Activated CD8-positive, alpha-beta T cell treated with anti-CD3 and anti-CD28 coated beads, Interleukin-2, amount 10 ng/mL, durations not matched to agents 7 days and 5 days (primary cell): Measurements from ENCODE around the gene ADCY9. TPM values are rescaled to one million over a fixed set of nuclear protein-coding genes. Genes with fewer than 3 reads are reported as not detected.
"Not testable (repeated sequence)": the region's sequence is repeated elsewhere in the genome, so short reads cannot be mapped to it uniquely, and the experiment has no call there.

Source experiments
- ATAC-seq: fragments of 150-1000 bp; cut with Tn5 transposase; one replicate; pipeline ENCODE4 v1.10.0; 2021; ENCODE audit warnings: moderate library complexity
- CTCF ChIA-PET: fragments of 350-600 bp; sonication (Branson Sonifier 250); formaldehyde crosslinking; loops from one replicate; lab custom pipeline; 2021; ENCODE audit warnings: antibody characterized with exemption; lab: Charles Lee
- POLR2A ChIA-PET: fragments of 350-600 bp; sonication (Branson Sonifier 250); formaldehyde crosslinking; loops from one replicate; lab custom pipeline; 2021; ENCODE audit warnings: antibody characterized with exemption; lab: Charles Lee
- DNase-seq: peaks from one replicate; pipeline ENCODE4 v3.0.0-alpha.2; 2020
- H3K27ac Mint-ChIP-seq: one replicate; pipeline ENCODE4 v1.8.0; 2021; ENCODE audit warnings: mild to moderate bottlenecking, mixed read lengths
- H3K27me3 Mint-ChIP-seq: one replicate; pipeline ENCODE4 v1.8.0; 2021; ENCODE audit warnings: low read depth, mixed read lengths
- H3K36me3 Mint-ChIP-seq: one replicate; pipeline ENCODE4 v1.8.0; 2021; ENCODE audit warnings: low read depth, mixed read lengths
- H3K4me1 Mint-ChIP-seq: one replicate; pipeline ENCODE4 v1.8.0; 2021; ENCODE audit warnings: low read depth, mixed read lengths
- H3K4me3 Mint-ChIP-seq: one replicate; pipeline ENCODE4 v1.8.0; 2021; ENCODE audit warnings: mild to moderate bottlenecking, mixed read lengths
- H3K9me3 Mint-ChIP-seq: one replicate; pipeline ENCODE4 v1.8.0; 2022; ENCODE audit warnings: mixed read lengths; ENCODE audit not compliant: insufficient read depth
- total RNA-seq, 2 experiments: library from RNA; stranded (reverse); gene quantifications; one replicate each; pipeline ENCODE4 v1.2.3, GENCODE V29; 2021

ADCY9 gene
- total RNA-seq, 2 experiments from 2014 or later: 6.2 to 6.3 TPM

DNA sequence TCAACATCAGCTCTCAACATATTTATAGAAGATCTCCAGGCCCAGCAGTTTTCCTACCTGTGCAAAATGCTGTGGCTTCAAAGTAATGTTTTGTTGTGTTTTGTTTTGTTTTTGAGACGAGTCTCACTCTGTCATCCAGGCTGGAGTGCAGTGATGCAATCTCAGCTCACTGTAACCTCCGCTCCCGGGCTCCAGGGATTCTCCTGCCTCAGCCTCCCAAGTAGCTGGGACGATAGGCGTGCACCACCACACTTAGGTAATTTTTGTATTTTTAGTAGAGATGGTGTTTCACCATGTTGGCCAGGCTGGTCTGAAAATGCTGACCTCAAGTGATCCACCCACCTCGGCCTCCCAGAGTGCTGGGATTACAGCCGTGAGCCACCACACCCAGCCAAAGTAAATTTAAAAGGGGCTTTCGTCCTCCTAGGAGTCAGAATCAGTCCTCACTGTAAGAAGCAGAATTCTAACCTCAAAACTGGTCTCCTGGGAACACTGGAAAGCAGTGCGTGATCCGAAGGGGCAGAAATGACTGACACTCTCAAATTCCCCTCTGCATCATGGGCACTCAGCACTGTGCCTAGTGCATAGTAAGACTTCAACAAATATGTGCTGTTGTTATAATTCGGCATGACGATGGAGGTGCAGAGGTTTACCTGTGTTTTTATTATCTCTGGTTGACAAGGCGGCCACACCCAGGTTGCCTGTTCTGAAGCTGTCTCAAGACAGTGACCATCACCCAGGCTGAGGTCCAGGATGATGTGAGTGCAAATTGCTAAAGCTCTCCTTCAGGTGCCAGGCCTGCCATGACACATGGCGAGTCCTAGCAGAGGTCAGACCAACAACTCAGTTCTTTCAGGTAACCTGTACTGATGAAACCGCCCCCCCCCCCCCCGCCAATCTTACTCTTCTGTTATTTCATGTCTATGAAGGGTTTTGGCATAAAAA, 59.8 kb downstream of the ADCY9 start:
- ATAC-seq (no peak), DNase-seq (no peak)
- Mint-ChIP-seq H3K36me3 (peaks cover 19% of the 10 kb centered on the region), H3K9me3 (peaks cover 25% of the 10 kb centered on the region), H3K27ac (no peak overlapping the region), H3K4me1 (peaks cover 34% of the 10 kb centered on the region), H3K27me3 (no peaks in the 10 kb centered on the region), H3K4me3 (no peak overlapping the region)
- CTCF ChIA-PET: no interaction called here
- POLR2A ChIA-PET: no interaction called here

GRCh38 chr16:4055748-4056147, 60.5 kb downstream of the ADCY9 start:
- Mint-ChIP-seq H3K27me3 (no peaks in the 10 kb centered on the region), H3K4me3 (no peak overlapping the region), H3K4me1 (peaks cover 31% of the 10 kb centered on the region), H3K9me3 (peaks cover 18% of the 10 kb centered on the region), H3K27ac (no peak overlapping the region), H3K36me3 (peaks cover 12% of the 10 kb centered on the region)
- CTCF ChIA-PET: no interaction called here
- DNase-seq: no peak
- POLR2A ChIA-PET: no interaction called here
- no peak for ATAC-seq

DNA sequence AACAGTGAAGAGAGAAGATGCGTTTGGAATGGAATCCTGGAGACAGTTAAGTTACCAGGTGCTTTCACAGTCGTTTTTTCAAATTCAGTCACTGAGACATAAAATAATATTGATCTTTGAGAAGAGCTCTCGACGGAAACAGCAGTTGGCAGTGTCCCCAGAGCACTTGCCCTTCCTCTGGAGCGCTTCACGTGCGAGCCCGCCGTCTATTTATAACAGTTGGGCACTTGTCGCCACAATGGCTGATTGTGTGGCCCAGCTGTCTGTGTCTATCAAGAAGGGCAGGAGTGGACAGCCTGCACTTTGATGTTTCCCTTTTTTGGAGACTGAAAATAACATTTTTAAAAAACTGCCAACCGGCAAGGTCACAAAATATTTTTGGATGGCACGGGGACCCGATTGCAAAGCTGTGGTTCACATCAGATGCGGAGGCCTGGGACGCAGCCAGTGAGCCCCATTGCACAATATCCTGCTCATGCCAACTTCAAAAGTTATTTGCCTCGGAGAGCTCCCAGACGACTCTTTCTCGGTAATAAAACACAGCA, 62.9 kb downstream of the ADCY9 start:
- no peak for ATAC-seq

GRCh38 chr16:4052801-4053293, 63.4 kb downstream of the ADCY9 start:
- no peaks in the 10 kb centered on the region for H3K27me3 Mint-ChIP-seq
- CTCF ChIA-PET: no interaction called here
- no peak for ATAC-seq

More for the DNA sequence above, 62.9 kb downstream of the ADCY9 start:
- Mint-ChIP-seq H3K27me3 (no peaks in the 10 kb centered on the region), H3K9me3 (no peaks in the 10 kb centered on the region), H3K27ac (no peak overlapping the region), H3K4me3 (no peak overlapping the region), H3K4me1 (peaks cover 13% of the 10 kb centered on the region), H3K36me3 (no peaks in the 10 kb centered on the region)
- no peak for DNase-seq
- ChIA-PET CTCF (no interaction called here), POLR2A (no interaction called here)

GRCh38 chr16:4052096-4052495, 64.1 kb downstream of the ADCY9 start:
- no peaks in the 10 kb centered on the region for H3K9me3 Mint-ChIP-seq
- H3K27ac Mint-ChIP-seq: no peak overlapping the region
- H3K27me3 Mint-ChIP-seq: no peaks in the 10 kb centered on the region
- ATAC-seq: no peak
- POLR2A ChIA-PET: no interaction called here
- H3K4me3 Mint-ChIP-seq: no peak overlapping the region
- no peak for DNase-seq
- CTCF ChIA-PET: no interaction called here
- H3K4me1 Mint-ChIP-seq: peaks cover 13% of the 10 kb centered on the region
- no peaks in the 10 kb centered on the region for H3K36me3 Mint-ChIP-seq

More at GRCh38 chr16:4052801-4053293, 63.4 kb downstream of the ADCY9 start:
- H3K4me3 Mint-ChIP-seq: no peak overlapping the region
- H3K27ac Mint-ChIP-seq: no peak overlapping the region
- peaks cover 13% of the 10 kb centered on the region for H3K4me1 Mint-ChIP-seq
- no peak for DNase-seq
- H3K36me3 Mint-ChIP-seq: no peaks in the 10 kb centered on the region
- H3K9me3 Mint-ChIP-seq: no peaks in the 10 kb centered on the region
- POLR2A ChIA-PET: no interaction called here

- no peak for ATAC-seq
- Mint-ChIP-seq H3K36me3 (no peaks in the 10 kb centered on the region), H3K27ac (no peak overlapping the region), H3K4me1 (peaks cover 13% of the 10 kb centered on the region), H3K9me3 (no peaks in the 10 kb centered on the region), H3K27me3 (no peaks in the 10 kb centered on the region), H3K4me3 (no peak overlapping the region)
- ChIA-PET POLR2A (no interaction called here), CTCF (no interaction called here)
- DNase-seq: no peak
Observed at GRCh38 chr16:4051591-4051990, 64.7 kb downstream of the ADCY9 start.

DNA sequence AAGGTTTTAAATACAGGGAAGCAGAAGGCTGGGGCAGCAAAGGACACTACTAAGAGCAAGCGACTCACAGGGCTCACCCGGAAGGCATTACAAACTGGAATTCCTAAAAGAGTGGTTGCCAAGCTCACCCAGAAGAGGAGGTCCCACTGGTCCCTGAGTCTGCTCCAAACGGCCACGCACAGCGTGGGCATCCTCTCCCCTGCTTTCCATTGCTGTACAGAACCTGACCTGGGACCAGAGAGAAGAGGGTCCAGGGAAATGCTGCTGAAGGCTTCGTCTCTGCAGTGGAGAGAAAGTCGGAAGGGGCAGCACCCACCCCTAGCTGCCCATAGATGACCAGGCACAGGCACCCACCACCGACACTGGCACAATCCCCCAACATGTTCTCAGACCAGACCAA, 67.2 kb downstream of the ADCY9 start:
- H3K9me3 Mint-ChIP-seq: no peaks in the 10 kb centered on the region
- H3K4me1 Mint-ChIP-seq: peaks cover 11% of the 10 kb centered on the region
- no peak overlapping the region for H3K4me3 Mint-ChIP-seq
- H3K27me3 Mint-ChIP-seq: no peaks in the 10 kb centered on the region
- H3K36me3 Mint-ChIP-seq: no peaks in the 10 kb centered on the region
- CTCF ChIA-PET: no interaction called here
- no peak overlapping the region for H3K27ac Mint-ChIP-seq
- DNase-seq: no peak
- POLR2A ChIA-PET: no interaction called here
- ATAC-seq: no peak

GRCh38 chr16:4048481-4048880, 67.8 kb downstream of the ADCY9 start:
- no peaks in the 10 kb centered on the region for H3K36me3 Mint-ChIP-seq
- ChIA-PET CTCF (no interaction called here), POLR2A (no interaction called here)
- H3K9me3 Mint-ChIP-seq: no peaks in the 10 kb centered on the region
- no peak for ATAC-seq
- no peaks in the 10 kb centered on the region for H3K27me3 Mint-ChIP-seq
- no peak overlapping the region for H3K4me3 Mint-ChIP-seq
- H3K27ac Mint-ChIP-seq: no peak overlapping the region
- peaks cover 7% of the 10 kb centered on the region for H3K4me1 Mint-ChIP-seq
- no peak for DNase-seq

DNA sequence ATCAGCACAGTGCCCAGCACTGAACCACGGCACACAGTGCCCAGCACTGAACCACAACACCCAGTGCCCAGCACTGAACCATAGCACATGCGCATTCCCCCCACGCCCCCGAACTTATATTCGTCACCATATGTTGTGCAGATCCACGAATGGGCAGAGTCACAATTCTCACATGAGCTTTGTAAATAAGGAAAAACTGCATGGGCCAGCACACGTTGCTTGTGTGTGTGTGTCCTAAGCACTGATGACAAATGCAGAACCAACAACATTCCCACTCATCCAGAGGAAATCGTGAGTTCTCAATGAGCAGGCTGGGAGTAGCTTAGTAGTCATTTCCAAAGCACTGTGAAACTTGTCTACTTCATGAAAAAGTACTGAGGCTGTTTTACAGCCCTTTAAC, 70.0 kb downstream of the ADCY9 start:
- H3K27me3 Mint-ChIP-seq: no peaks in the 10 kb centered on the region
- CTCF ChIA-PET: interaction anchor here (0.7 to 1.8 kb wide), 3 partner anchors 13 to 208 kb away, joined by 3 to 5 read pairs (median 3); no protein-coding TSS in a partner anchor
- no peak for ATAC-seq

DNA sequence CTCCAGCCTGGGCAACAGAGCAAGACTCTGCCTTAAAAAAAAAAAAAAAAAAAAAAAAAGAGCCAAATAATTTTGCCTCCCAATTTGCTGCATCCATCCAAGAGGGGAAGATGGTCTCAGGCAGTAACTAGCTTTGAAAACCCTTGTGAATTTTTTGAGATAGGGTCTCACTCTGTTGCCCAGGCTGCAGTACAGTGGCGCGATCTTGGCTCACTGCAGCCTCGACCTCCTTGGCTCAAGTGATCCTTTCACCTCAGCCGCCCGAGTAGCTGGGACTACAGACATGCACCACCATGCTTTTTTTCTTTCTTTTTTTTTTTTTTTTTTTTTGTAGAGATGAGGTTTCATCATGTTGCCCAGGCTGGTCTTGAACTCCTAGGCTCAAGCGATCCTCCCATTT, 70.7 kb downstream of the ADCY9 start:
- H3K4me3 Mint-ChIP-seq, H3K4me1 Mint-ChIP-seq, H3K27ac Mint-ChIP-seq, H3K36me3 Mint-ChIP-seq, H3K27me3 Mint-ChIP-seq, POLR2A ChIA-PET, ATAC-seq, H3K9me3 Mint-ChIP-seq, DNase-seq: not testable (repeated sequence)
- CTCF ChIA-PET: interaction anchor here (1.8 kb wide), 1 partner anchor 13 kb away, joined by 5 read pairs; no protein-coding TSS in a partner anchor

More for the DNA sequence above, 70.0 kb downstream of the ADCY9 start:
- POLR2A ChIA-PET: no interaction called here
- Mint-ChIP-seq H3K27ac (no peak overlapping the region), H3K9me3 (no peaks in the 10 kb centered on the region), H3K4me3 (no peak overlapping the region), H3K36me3 (no peaks in the 10 kb centered on the region), H3K4me1 (no peaks in the 10 kb centered on the region)
- DNase-seq: no peak

- H3K9me3 Mint-ChIP-seq: no peaks in the 10 kb centered on the region
- CTCF ChIA-PET: no interaction called here
Observed at GRCh38 chr16:4042581-4042980, 73.7 kb downstream of the ADCY9 start.

GRCh38 chr16:4038448-4038847, 77.8 kb downstream of the ADCY9 start:
- CTCF ChIA-PET: no interaction called here
- H3K27ac Mint-ChIP-seq: no peak overlapping the region
- POLR2A ChIA-PET: no interaction called here
- ATAC-seq (no peak), DNase-seq (no peak)
- no peaks in the 10 kb centered on the region for H3K27me3 Mint-ChIP-seq
- H3K4me3 Mint-ChIP-seq: no peak overlapping the region
- H3K36me3 Mint-ChIP-seq: no peaks in the 10 kb centered on the region
- no peaks in the 10 kb centered on the region for H3K9me3 Mint-ChIP-seq
- no peaks in the 10 kb centered on the region for H3K4me1 Mint-ChIP-seq

More at GRCh38 chr16:4042581-4042980, 73.7 kb downstream of the ADCY9 start:
- H3K27ac Mint-ChIP-seq: no peak overlapping the region
- ATAC-seq: no peak
- no peaks in the 10 kb centered on the region for H3K4me1 Mint-ChIP-seq
- DNase-seq: no peak
- no peaks in the 10 kb centered on the region for H3K36me3 Mint-ChIP-seq
- H3K27me3 Mint-ChIP-seq: no peaks in the 10 kb centered on the region
- H3K4me3 Mint-ChIP-seq: no peak overlapping the region
- POLR2A ChIA-PET: no interaction called here
